B cell (primary cell): ENCODE measurements around the gene OR10G3. TPM values are rescaled to one million over a fixed set of nuclear protein-coding genes. Genes with fewer than 3 reads are reported as not detected.

ENCODE experiments used
- ATAC-seq: fragments of 200-7000 bp; cut with Tn5 transposase; one replicate; pipeline ENCODE4 v1.10.0; 2021; ENCODE audit warnings: low read depth, mild to moderate bottlenecking, moderate number of reproducible peaks, moderate library complexity
- CTCF ChIA-PET: fragments of 350-600 bp; sonication (Branson Sonifier 250); formaldehyde crosslinking; loops from one replicate; lab custom pipeline; 2021; ENCODE audit warnings: antibody characterized with exemption, inconsistent platforms; lab: Charles Lee
- POLR2A ChIA-PET: fragments of 350-600 bp; sonication (Branson Sonifier 250); formaldehyde crosslinking; loops from one replicate; lab custom pipeline; 2021; ENCODE audit warnings: antibody characterized with exemption; lab: Charles Lee
- DNase-seq: peaks from one replicate; pipeline ENCODE4 v3.0.0; 2013
- H2AFZ ChIP-seq: 2 replicates; pipeline ENCODE4 v1.6.1; 2012; ENCODE audit warnings: mild to moderate bottlenecking, low read depth, low read length; ENCODE audit not compliant: insufficient read depth, poor library complexity, severe bottlenecking
- H3K27ac ChIP-seq, 2 donors: 1 replicate in 1 of 2; 2 replicates in 1 of 2; pipeline ENCODE4 v1.5.1; 2012 to 2013; ENCODE audit warnings: low read length in 2 of 2, mild to moderate bottlenecking in 2 of 2, moderate library complexity in 1 of 2
- H3K27me3 ChIP-seq, 4 experiments: fragments of 200-600 bp in 1 of 4; sonication (generic) in 1 of 4; replicated peaks in 1 of 4; 1 replicate in 2 of 4; 2 replicates in 2 of 4; pipeline versions ENCODE4 v1.6.1 to v1.7.0; 2013 to 2016; ENCODE audit warnings: low read length in 3 of 4, mild to moderate bottlenecking in 2 of 4, mixed read lengths in 1 of 4, moderate library complexity in 1 of 4; ENCODE audit not compliant: insufficient read depth in 4 of 4, control insufficient read depth in 3 of 4; ENCODE audit errors: control extremely low read depth in 1 of 4
- H3K36me3 ChIP-seq, 2 experiments: replicated peaks in 1 of 2; 1 replicate in 1 of 2; 2 replicates in 1 of 2; pipeline versions ENCODE4 v1.6.1 to v1.7.1; 2013; ENCODE audit warnings: low read length in 1 of 2; ENCODE audit not compliant: insufficient read depth in 2 of 2, control insufficient read depth in 1 of 2; ENCODE audit errors: control extremely low read depth in 1 of 2, extremely low read depth in 1 of 2
- H3K4me1 ChIP-seq, 2 donors: fragments of 200-600 bp in 1 of 2; sonication (generic) in 1 of 2; 1 replicate in 1 of 2; 2 replicates in 1 of 2; pipeline versions ENCODE4 v1.5.1 to v1.6.1; 2013 to 2017; ENCODE audit warnings: low read length in 2 of 2; ENCODE audit not compliant: control insufficient read depth in 2 of 2, insufficient read depth in 2 of 2
- H3K4me2 ChIP-seq: replicated peaks from 2 replicates; pipeline ENCODE3; 2012; ENCODE audit warnings: mild to moderate bottlenecking, low read depth, low read length; ENCODE audit not compliant: poor library complexity, severe bottlenecking
- H3K4me3 ChIP-seq, 5 experiments: fragments of 200-600 bp in 1 of 5; sonication (generic) in 1 of 5; 1 replicate in 3 of 5; 2 replicates in 2 of 5; pipeline versions ENCODE4 v1.5.1 to v1.7.0; 2011 to 2016; ENCODE audit warnings: low read length in 4 of 5, mild to moderate bottlenecking in 4 of 5, low read depth in 2 of 5, control low read depth in 1 of 5, moderate library complexity in 1 of 5; ENCODE audit not compliant: insufficient read depth in 1 of 5; ENCODE audit errors: control extremely low read depth in 1 of 5, extremely low read depth in 1 of 5
- H3K79me2 ChIP-seq: fragments of 200-600 bp; sonication (generic); one replicate; pipeline ENCODE4 v1.6.0; 2016; ENCODE audit warnings: low read length; ENCODE audit not compliant: control insufficient read depth, insufficient read depth
- H3K9ac ChIP-seq: fragments of 200-600 bp; sonication (generic); 2 replicates; pipeline ENCODE4 v1.6.1; 2017; ENCODE audit warnings: mild to moderate bottlenecking, low read length, moderate library complexity
- H3K9me3 ChIP-seq, 3 donors: one replicate each; pipeline versions ENCODE4 v1.6.1 to v1.7.1; 2013; ENCODE audit warnings: low read length in 2 of 3; ENCODE audit not compliant: control insufficient read depth in 2 of 3, insufficient read depth in 1 of 3; ENCODE audit errors: control extremely low read depth in 1 of 3
- H4K20me1 ChIP-seq: 2 replicates; pipeline ENCODE4 v1.6.0; 2012; ENCODE audit warnings: mild to moderate bottlenecking, low read length; ENCODE audit not compliant: insufficient read depth, control insufficient read depth, poor library complexity, severe bottlenecking
- H3K27ac Mint-ChIP-seq: one replicate; pipeline ENCODE4 v1.8.0; 2021; ENCODE audit warnings: mixed read lengths
- H3K27me3 Mint-ChIP-seq: one replicate; pipeline ENCODE4 v1.8.0; 2021; ENCODE audit warnings: mixed read lengths
- H3K4me1 Mint-ChIP-seq: one replicate; pipeline ENCODE4 v1.8.0; 2021; ENCODE audit warnings: mixed read lengths
- H3K4me3 Mint-ChIP-seq: one replicate; pipeline ENCODE4 v1.8.0; 2021; ENCODE audit warnings: mixed read lengths
- H3K9me3 Mint-ChIP-seq: one replicate; pipeline ENCODE4 v1.8.0; 2022; ENCODE audit warnings: mixed read lengths; ENCODE audit not compliant: insufficient read depth
- CTCF ChIP-seq: fragments of 200-600 bp; IDR thresholded peaks from one replicate; pipeline ENCODE4 v1.8.0; 2022; ENCODE audit warnings: antibody characterized with exemption, mild to moderate bottlenecking
- EZH2 ChIP-seq: IDR thresholded peaks from 2 replicates; pipeline ENCODE4 v1.6.1; 2012; ENCODE audit warnings: borderline replicate concordance, low read depth, mild to moderate bottlenecking, moderate library complexity, low read length; ENCODE audit not compliant: insufficient read depth, poor library complexity, severe bottlenecking
- WGBS: methylation state at CpG from one replicate; pipeline ENCODE4 v1.1.5; 2013; ENCODE audit warnings: missing lambda C conversion rate; ENCODE audit not compliant: insufficient coverage; 5-methylcytosine and 5-hydroxymethylcytosine counted together
- intact Hi-C: fragments of 100-400 bp; cut with micrococcal nuclease; formaldehyde crosslinking; loops from one replicate; pipeline ENCODE4 v1.10.0; 2022
- polyA plus RNA-seq: library from polyadenylated mRNA; depleted of rRNA; stranded (reverse); fragments of >200 nt; gene quantifications from 2 replicates; pipeline ENCODE4 v1.2.3, GENCODE V29; 2012
- total RNA-seq, 2 donors: library from RNA; stranded (reverse); fragments of 120-200 nt in 1 of 2; gene quantifications; 1 replicate in 1 of 2; 2 replicates in 1 of 2; pipeline versions ENCODE4 v1.2.3 to v1.2.4, GENCODE V29; 2013 to 2022

Gene OR10G3
- total and polyA plus RNA-seq, 2 donors (not counting 1 experiment from before 2014, with no cell fraction given), result not detected

- H3K27me3 Mint-ChIP-seq, result peaks cover 64% of the 10 kb centered on the region
- Histone ChIP-seq H3K79me2 (no peaks in the 10 kb centered on the region), H3K36me3 (no peaks in the 10 kb centered on the region), H3K27ac (no peak overlapping the region), H3K4me1 (peaks cover 8 to 10% of the 10 kb centered on the region in 2 donors), H3K27me3 (peaks cover 0 to 41% (median 34%) of the 10 kb centered on the region in 4 experiments), H4K20me1 (no peaks in the 10 kb centered on the region), H2AFZ (peak overlapping the region; percentile 60), H3K9ac (peak overlapping the region; percentile 12), H3K9me3 (no peaks in the 10 kb centered on the region), H3K4me2 (no peak overlapping the region), H3K4me3 (no peak overlapping the region)
- ATAC-seq, result no peak
- ChIA-PET CTCF (interaction anchor here (0.5 to 1.1 kb wide), 2 partner anchors 13 to 1465 kb away, joined by 3 read pairs; no protein-coding TSS in a partner anchor), POLR2A (no interaction called here)
- intact Hi-C loops, result no loop called here
- no peaks in the 10 kb centered on the region for H3K9me3 Mint-ChIP-seq
- H3K4me1 Mint-ChIP-seq, result peaks cover 12% of the 10 kb centered on the region
- H3K27ac Mint-ChIP-seq, result no peak overlapping the region
- TF ChIP-seq EZH2 (no peak), CTCF (no peak)
- 81% methylated on average over 4 of the region's 6 CpGs for WGBS
- no peak for DNase-seq
- H3K4me3 Mint-ChIP-seq, result no peak overlapping the region
Measured at GRCh38 chr14:21535545-21536417, 44.1 kb downstream of the OR10G3 start.

- CTCF ChIA-PET, result no interaction called here
- WGBS, result 20% methylated on average over 1 of the region's 4 CpGs
Measured at GRCh38 chr14:21534576-21534975, 45.3 kb downstream of the OR10G3 start.

More at GRCh38 chr14:21534576-21534975, 45.3 kb downstream of the OR10G3 start:
- no peak overlapping the region for H3K4me3 ChIP-seq
- no peaks in the 10 kb centered on the region for H4K20me1 ChIP-seq
- no peak overlapping the region for H3K27ac Mint-ChIP-seq
- no peaks in the 10 kb centered on the region for H3K9me3 ChIP-seq
- DNase-seq, result no peak
- H3K4me1 Mint-ChIP-seq, result peaks cover 12% of the 10 kb centered on the region
- H3K79me2 ChIP-seq, result no peaks in the 10 kb centered on the region
- no peak overlapping the region for H3K4me2 ChIP-seq
- peaks cover 8 to 10% of the 10 kb centered on the region in 2 donors for H3K4me1 ChIP-seq
- ATAC-seq, result no peak
- peaks cover 0 to 40% (median 34%) of the 10 kb centered on the region in 4 experiments for H3K27me3 ChIP-seq
- intact Hi-C loops, result no loop called here
- H3K9ac ChIP-seq, result no peak overlapping the region
- no peak overlapping the region for H3K4me3 Mint-ChIP-seq
- peaks cover 66% of the 10 kb centered on the region for H3K27me3 Mint-ChIP-seq
- H3K9me3 Mint-ChIP-seq, result no peaks in the 10 kb centered on the region
- H3K36me3 ChIP-seq, result no peaks in the 10 kb centered on the region
- no peak overlapping the region for H2AFZ ChIP-seq
- POLR2A ChIA-PET, result no interaction called here
- H3K27ac ChIP-seq, result no peak overlapping the region
- TF ChIP-seq EZH2, result no peak
- no peak for TF ChIP-seq CTCF
